ENCODE data around the gene CIB4. TPM values are rescaled to one million over a fixed set of nuclear protein-coding genes. Genes with fewer than 3 reads are reported as not detected.
"Not testable (repeated sequence)": the region's sequence is repeated elsewhere in the genome, so short reads cannot be mapped to it uniquely, and the experiment has no call there.

The CIB4 gene
- polyA plus RNA-seq, 3 donors = 0.40 to 0.92 (median 0.50) TPM

GRCh38 chr2:26668856-26669750, 27.9 kb upstream of the CIB4 start:
- no peak for DNase-seq (ENCODE audit: low read depth in 3 of 3, low spot score in 2 of 3)

GRCh38 chr2:26668041-26668440, 26.9 kb upstream of the CIB4 start:
- no peak for DNase-seq (ENCODE audit: low read depth in 3 of 3, low spot score in 2 of 3)

- DNase-seq (ENCODE audit: low read depth in 3 of 3, low spot score in 2 of 3) = no peak
Measured at GRCh38 chr2:26666671-26667070, 25.5 kb upstream of the CIB4 start.

GRCh38 chr2:26665296-26665695, 24.1 kb upstream of the CIB4 start:
- DNase-seq (ENCODE audit: low read depth in 3 of 3, low spot score in 2 of 3) = not testable (repeated sequence)

- DNase-seq (ENCODE audit: low read depth in 3 of 3, low spot score in 2 of 3) = no peak
Measured at GRCh38 chr2:26660363-26660962, 19.3 kb upstream of the CIB4 start.

GRCh38 chr2:26658691-26659346, 17.7 kb upstream of the CIB4 start:
- no peak for DNase-seq (ENCODE audit: low read depth in 3 of 3, low spot score in 2 of 3)

GRCh38 chr2:26657265-26657664, 16.1 kb upstream of the CIB4 start:
- no peak for DNase-seq (ENCODE audit: low read depth in 3 of 3, low spot score in 2 of 3)

GRCh38 chr2:26655611-26656195, 14.5 kb upstream of the CIB4 start:
- DNase-seq (ENCODE audit: low read depth in 3 of 3, low spot score in 2 of 3) = no peak

- DNase-seq (ENCODE audit: low read depth in 3 of 3, low spot score in 2 of 3) = not testable (repeated sequence)
Measured at GRCh38 chr2:26655120-26655519, 14.0 kb upstream of the CIB4 start.

- DNase-seq (ENCODE audit: low read depth in 3 of 3, low spot score in 2 of 3) = no peak
Measured at GRCh38 chr2:26654061-26654340, 12.8 kb upstream of the CIB4 start.

GRCh38 chr2:26653207-26654060, 12.3 kb upstream of the CIB4 start:
- DNase-seq (ENCODE audit: low read depth in 3 of 3, low spot score in 2 of 3) = no peak

GRCh38 chr2:26652361-26653041, 11.3 kb upstream of the CIB4 start:
- peak; percentile 47 to 61 (median 47) for DNase-seq (ENCODE audit: low read depth in 3 of 3, low spot score in 2 of 3)

GRCh38 chr2:26651799-26652198, 10.6 kb upstream of the CIB4 start:
- no peak for DNase-seq (ENCODE audit: low read depth in 3 of 3, low spot score in 2 of 3)

GRCh38 chr2:26651470-26651771, 10.3 kb upstream of the CIB4 start:
- no peak for DNase-seq (ENCODE audit: low read depth in 3 of 3, low spot score in 2 of 3)

GRCh38 chr2:26650713-26651469, 9.7 kb upstream of the CIB4 start:
- DNase-seq (ENCODE audit: low read depth in 3 of 3, low spot score in 2 of 3) = no peak

- no peak for DNase-seq (ENCODE audit: low read depth in 3 of 3, low spot score in 2 of 3)
Measured at GRCh38 chr2:26649992-26650712, 9.0 kb upstream of the CIB4 start.

GRCh38 chr2:26649322-26649721, 8.2 kb upstream of the CIB4 start:
- no peak for DNase-seq (ENCODE audit: low read depth in 3 of 3, low spot score in 2 of 3)

- no peak for DNase-seq (ENCODE audit: low read depth in 3 of 3, low spot score in 2 of 3)
Measured at GRCh38 chr2:26648516-26648915, 7.3 kb upstream of the CIB4 start.

- no peak for DNase-seq (ENCODE audit: low read depth in 3 of 3, low spot score in 2 of 3)
Measured at GRCh38 chr2:26647981-26648380, 6.8 kb upstream of the CIB4 start.
